HepG2 (cell line): ENCODE results near the gene RPL4. TPM values are rescaled to one million over a fixed set of nuclear protein-coding genes. Genes with fewer than 3 reads are reported as not detected.

ENCODE experiments used
- ATF4 ChIP-seq, 2 experiments: fragments of 450-650 bp in 1 of 2; sonication (generic) in 1 of 2; formaldehyde crosslinking; IDR thresholded peaks; 2 replicates each; pipeline versions ENCODE4 v1.5.0 to v1.8.0; 2020 to 2022; ENCODE audit warnings: mild to moderate bottlenecking in 1 of 2, missing genetic modification reagents in 1 of 2
- DMAP1 ChIP-seq: IDR thresholded peaks from 2 replicates; pipeline ENCODE4 v1.6.1; 2016
- DR1 ChIP-seq: sonication (generic); formaldehyde crosslinking; IDR thresholded peaks from 2 replicates; pipeline ENCODE4 v1.8.0; 2021; ENCODE audit warnings: mild to moderate bottlenecking, missing genetic modification reagents, inconsistent platforms
- ELF1 ChIP-seq: sonication (generic); formaldehyde crosslinking; IDR thresholded peaks from 2 replicates; pipeline ENCODE4 v1.4.0; 2020; ENCODE audit warnings: missing genetic modification reagents
- HDAC1 ChIP-seq: sonication (generic); formaldehyde crosslinking; IDR thresholded peaks from 2 replicates; pipeline ENCODE4 v1.5.1; 2020; ENCODE audit warnings: mild to moderate bottlenecking, missing genetic modification reagents
- HNRNPH1 ChIP-seq: fragments of 200-400 bp; formaldehyde crosslinking; optimal IDR thresholded peaks from 2 replicates; pipeline ENCODE3; 2017; ENCODE audit warnings: mild to moderate bottlenecking, low read depth, low read length
- JUNB ChIP-seq: sonication (generic); formaldehyde crosslinking; IDR thresholded peaks from 2 replicates; pipeline ENCODE4 v1.8.0; 2022; ENCODE audit warnings: missing genetic modification reagents, mild to moderate bottlenecking, borderline replicate concordance
- PATZ1 ChIP-seq: sonication (generic); formaldehyde crosslinking; IDR thresholded peaks from 2 replicates; pipeline ENCODE4 v1.4.0; 2020; ENCODE audit warnings: missing genetic modification reagents
- PPARG ChIP-seq: conservative IDR thresholded peaks from 2 replicates; pipeline ENCODE4 v1.6.1; 2016; ENCODE audit warnings: missing biosample characterization, missing genetic modification reagents
- RORA ChIP-seq: sonication (generic); formaldehyde crosslinking; IDR thresholded peaks from 2 replicates; pipeline ENCODE4 v1.5.0; 2020; ENCODE audit warnings: mild to moderate bottlenecking, missing genetic modification reagents, moderate library complexity
- SIN3B ChIP-seq: fragments of 150-350 bp; IDR thresholded peaks from 2 replicates; pipeline ENCODE4 v1.6.1; 2014; ENCODE audit warnings: low read length
- ZBED4 ChIP-seq: sonication (generic); formaldehyde crosslinking; IDR thresholded peaks from 2 replicates; pipeline ENCODE4 v1.4.0; 2020; ENCODE audit warnings: missing genetic modification reagents, borderline replicate concordance
- ZBTB33 ChIP-seq: sonication (generic); formaldehyde crosslinking; IDR thresholded peaks from 2 replicates; pipeline ENCODE4 v1.4.0; 2020; ENCODE audit warnings: missing genetic modification reagents
- ZBTB8A ChIP-seq: sonication (generic); formaldehyde crosslinking; IDR thresholded peaks from 2 replicates; pipeline ENCODE4 v1.4.0; 2020; ENCODE audit warnings: mild to moderate bottlenecking, low read depth, missing genetic modification reagents, borderline replicate concordance
- ZFAT ChIP-seq: sonication (generic); formaldehyde crosslinking; conservative IDR thresholded peaks from 2 replicates; pipeline ENCODE4 v1.8.1; 2023; ENCODE audit warnings: missing genetic modification reagents, inconsistent platforms
- ZMYM2 ChIP-seq: sonication (generic); formaldehyde crosslinking; IDR thresholded peaks from 2 replicates; pipeline ENCODE4 v1.8.0; 2022; ENCODE audit warnings: mild to moderate bottlenecking, missing genetic modification reagents
- ZNF12 ChIP-seq: sonication (generic); formaldehyde crosslinking; IDR thresholded peaks from 2 replicates; pipeline ENCODE4 v1.5.0; 2020; ENCODE audit warnings: missing genetic modification reagents
- ZNF251 ChIP-seq: sonication (generic); formaldehyde crosslinking; IDR thresholded peaks from 2 replicates; pipeline ENCODE4 v1.9.0; 2021; ENCODE audit warnings: mild to moderate bottlenecking, missing genetic modification reagents
- ZNF292 ChIP-seq: sonication (generic); formaldehyde crosslinking; IDR thresholded peaks from 2 replicates; pipeline ENCODE4 v1.8.1; 2022; ENCODE audit warnings: mild to moderate bottlenecking, low read depth, missing genetic modification reagents, borderline replicate concordance
- ZNF749 ChIP-seq: sonication (generic); formaldehyde crosslinking; IDR thresholded peaks from 2 replicates; pipeline ENCODE4 v1.8.0; 2022; ENCODE audit warnings: mild to moderate bottlenecking, missing genetic modification reagents, moderate library complexity, borderline replicate concordance
- ZNF772 ChIP-seq: sonication (generic); formaldehyde crosslinking; IDR thresholded peaks from 2 replicates; pipeline ENCODE4 v1.5.0; 2020; ENCODE audit warnings: mild to moderate bottlenecking, missing genetic modification reagents
- polyA plus RNA-seq, 8 experiments: library from polyadenylated mRNA; depleted of rRNA in 3 of 8; stranded (reverse) in 7 of 8; unstranded in 1 of 8; fragments of >200 nt; fragmentation: Illumina TruSeq in 4 of 8; extraction: Trizol in 4 of 8; gene quantifications; 2 replicates each; pipeline versions ENCODE4 v1.2.1 to v1.2.3, GENCODE V29; 2011 to 2016; ENCODE audit warnings: low read depth in 4 of 8, missing spikeins in 1 of 8, mixed read lengths in 1 of 8; ENCODE audit not compliant: insufficient read depth in 1 of 8
- total RNA-seq, 5 experiments: library from RNA; depleted of rRNA; stranded (reverse); fragments of >200 nt; fragmentation: Illumina TruSeq; extraction: Trizol; gene quantifications; 2 replicates each; pipeline ENCODE4 v1.2.3, GENCODE V29; 2016; ENCODE audit warnings: low read depth in 1 of 5

Gene RPL4
- total and polyA plus RNA-seq, 2 of the 13 experiments (the other 11 are each of a cell fraction or from before 2014, with no cell fraction given): 3,630 to 3,960 TPM

GRCh38 chr15:66504563-66505429 is at the start of gene RPL4, which contains the start of gene ZWILCH (continued):
- TF ChIP-seq ELF1 (CRISPR knock-in tag): peak; percentile 44; the same call in 1 of the 2 replicates
- TF ChIP-seq HNRNPH1: no peak
- TF ChIP-seq ZBED4 (CRISPR knock-in tag): peak; percentile 99
- TF ChIP-seq SIN3B: peak; percentile 83
- no peak for TF ChIP-seq JUNB (CRISPR knock-in tag)
- TF ChIP-seq PATZ1 (CRISPR knock-in tag): peak; percentile 45
- TF ChIP-seq DR1 (CRISPR knock-in tag): no peak
- no peak for TF ChIP-seq ZMYM2
- no peak for TF ChIP-seq ZNF772
- TF ChIP-seq ATF4 (CRISPR knock-in tag; IDR thresholded peaks at IDR 0.05): peak in 1 of 2 experiments; percentile 47; a peak in 2 of 4 replicates
- no peak for TF ChIP-seq ZNF749 (CRISPR knock-in tag)
- 0 out of 2 replicates have a peak, but pooled peaks have one; percentile 4 for TF ChIP-seq PPARG (CRISPR knock-in tag)
- no peak for TF ChIP-seq ZNF292 (CRISPR knock-in tag)
- 0 out of 2 replicates have a peak, but pooled peaks have one; percentile 70 for TF ChIP-seq ZNF251 (CRISPR knock-in tag)
- peak; percentile 94 for TF ChIP-seq HDAC1
- no peak for TF ChIP-seq RORA (CRISPR knock-in tag)
- peak; percentile 99 for TF ChIP-seq DMAP1 (CRISPR knock-in tag)
- no peak for TF ChIP-seq ZBTB33 (CRISPR knock-in tag)
- TF ChIP-seq ZFAT (CRISPR knock-in tag): no peak
- peak; percentile 62; the same call in 1 of the 2 replicates for TF ChIP-seq ZNF12 (CRISPR knock-in tag)
- no peak for TF ChIP-seq ZBTB8A (CRISPR knock-in tag)
